NCI-H1436 (cell line): ENCODE data around the gene PUM1.
"Not testable (repeated sequence)": the region's sequence is repeated elsewhere in the genome, so short reads cannot be mapped to it uniquely, and the experiment has no call there.

ENCODE experiments used
- DNase-seq: peaks from one replicate; lab custom pipeline; 2025; lab: John Stamatoyannopoulos, UW

The PUM1 gene

DNA sequence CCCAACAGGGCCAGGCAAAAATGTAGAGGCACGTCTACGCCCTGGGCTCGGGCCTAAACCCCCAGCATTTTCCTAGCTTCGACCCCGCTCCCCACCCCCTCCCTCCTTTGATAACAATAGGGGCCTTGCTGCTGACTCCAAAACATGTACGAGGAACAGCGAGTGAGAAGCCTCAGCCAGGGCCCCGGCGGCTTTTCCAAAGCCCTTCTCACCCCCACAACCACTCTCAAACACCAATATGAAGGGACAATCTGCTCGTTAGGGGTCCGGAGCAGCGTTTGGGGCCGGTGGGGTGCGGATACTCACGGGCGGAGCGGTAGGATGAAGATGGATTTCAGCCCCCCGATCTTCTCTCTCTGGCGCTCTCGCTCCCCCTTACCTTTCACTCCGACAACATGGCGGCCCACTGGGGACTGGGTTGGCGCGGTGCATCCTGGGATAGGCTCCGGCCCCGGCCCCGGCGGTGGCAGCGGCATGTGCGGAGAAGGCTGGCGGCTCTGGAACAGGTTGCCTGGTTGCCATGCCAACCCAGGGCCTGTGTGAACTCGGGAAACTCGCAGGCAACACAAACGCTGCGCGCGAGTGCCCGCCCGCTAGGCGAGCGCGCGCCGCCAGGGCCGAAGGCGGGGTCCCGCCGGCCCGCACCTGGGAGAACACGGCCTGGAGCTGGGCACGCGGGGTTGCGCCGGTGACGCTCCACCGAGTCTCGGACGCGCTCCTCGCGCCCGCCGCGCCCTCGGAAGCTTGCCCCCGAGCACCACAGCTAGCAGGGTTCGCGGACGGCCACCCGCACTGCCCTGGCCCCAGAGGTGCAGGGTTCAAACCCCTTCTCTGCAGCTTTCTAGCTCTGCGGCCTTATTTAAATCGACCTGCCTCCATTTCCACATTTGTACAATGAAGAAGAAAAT, at the start of gene PUM1:
TSS of gene PUM1 (minus strand) at position 408 of the 908 bp plus-strand sequence. CDS start 6,151 bp downstream, outside the sequence.
- peak; percentile 99 for DNase-seq

DNA sequence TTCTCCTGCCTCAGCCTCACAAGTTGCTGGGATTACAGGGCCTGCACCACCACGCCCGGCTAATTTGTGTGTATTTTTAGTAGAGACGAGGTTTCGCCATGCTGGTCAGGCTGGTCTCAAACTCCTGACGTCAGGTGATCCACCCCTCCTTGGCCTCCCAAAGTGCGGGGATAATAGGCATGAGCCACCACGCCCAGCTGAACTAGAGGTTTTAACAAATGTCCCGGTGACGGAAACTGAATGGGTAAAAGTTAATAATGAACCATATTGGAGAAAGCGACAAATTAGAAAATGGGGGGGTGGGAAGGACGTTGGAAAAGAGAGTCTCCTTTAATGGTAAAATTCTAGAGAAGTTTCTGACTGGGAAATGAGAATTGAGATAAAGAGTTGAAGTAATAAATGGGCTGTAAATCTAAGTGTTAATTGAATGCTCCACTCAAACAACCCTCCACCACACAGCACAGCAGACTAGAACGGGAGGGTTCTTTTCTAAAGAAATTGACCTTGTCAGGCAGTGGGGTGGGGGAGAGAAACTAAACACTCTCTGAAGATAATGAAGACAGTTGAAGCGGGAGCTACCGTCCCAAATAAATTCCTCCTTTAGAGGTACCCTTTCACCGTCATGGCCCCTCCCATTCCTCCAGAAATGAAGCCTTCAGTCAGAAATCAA, 46.9 kb upstream of the PUM1 start:
- no peak for DNase-seq

DNA sequence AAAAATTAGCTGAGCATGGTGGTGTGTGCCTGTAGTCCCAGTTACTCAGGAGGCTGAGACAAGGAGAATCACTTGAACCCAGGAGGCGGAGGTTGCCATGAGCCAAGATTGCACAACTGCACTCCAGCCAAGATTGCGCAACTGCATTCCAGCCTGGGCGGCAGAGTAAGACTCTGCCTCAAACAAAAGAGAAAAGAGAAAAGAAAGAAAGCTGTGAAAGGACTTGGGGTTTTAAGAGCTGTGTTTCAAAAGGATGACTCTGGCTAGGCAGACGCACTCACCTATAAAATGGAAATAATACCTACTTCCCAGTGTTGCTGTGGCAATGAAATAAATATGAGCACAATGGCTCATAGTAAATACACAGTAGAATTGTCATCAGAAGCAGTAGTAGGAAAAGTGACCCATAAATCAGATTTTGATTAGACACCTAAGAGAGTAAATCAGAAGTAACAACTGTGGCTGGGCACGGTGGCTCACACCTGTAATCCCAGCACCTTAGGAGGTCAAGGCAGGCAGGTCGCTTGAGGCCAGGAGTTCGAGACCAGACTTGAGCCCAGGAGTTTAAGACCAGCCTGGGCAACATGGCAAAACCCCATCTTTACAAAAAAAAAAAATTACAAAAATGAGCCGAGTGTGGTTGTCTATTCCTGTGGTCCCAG, 45.9 kb upstream of the PUM1 start:
- DNase-seq, result peak; percentile 23

DNA sequence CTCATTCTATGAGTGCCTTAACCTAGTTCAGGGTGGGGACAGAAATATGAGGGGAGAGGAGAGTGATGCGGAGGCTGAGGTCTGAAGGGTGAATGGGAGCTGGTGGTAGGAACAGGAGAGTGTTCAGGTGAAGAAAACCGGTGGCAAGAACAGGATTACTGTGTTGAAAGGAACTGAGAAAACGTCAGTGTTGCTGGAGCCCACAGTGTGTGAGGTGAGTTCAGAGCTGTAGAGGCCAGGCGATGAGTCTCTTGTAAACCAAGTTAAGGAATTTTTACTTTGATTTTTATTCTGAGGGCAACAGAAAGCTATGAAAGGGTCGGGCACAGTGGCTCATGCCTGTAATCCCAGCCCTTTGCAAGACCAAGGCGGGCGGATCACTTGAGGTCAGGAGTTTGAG, 45.3 kb upstream of the PUM1 start:
- DNase-seq, result no peak

- no peak for DNase-seq
Observed at GRCh38 chr1:31108861-31109260, 43.3 kb upstream of the PUM1 start.

GRCh38 chr1:31105646-31106045, 40.1 kb upstream of the PUM1 start:
- no peak for DNase-seq

- no peak for DNase-seq
Observed at GRCh38 chr1:31102501-31102950, 37.0 kb upstream of the PUM1 start.

DNA sequence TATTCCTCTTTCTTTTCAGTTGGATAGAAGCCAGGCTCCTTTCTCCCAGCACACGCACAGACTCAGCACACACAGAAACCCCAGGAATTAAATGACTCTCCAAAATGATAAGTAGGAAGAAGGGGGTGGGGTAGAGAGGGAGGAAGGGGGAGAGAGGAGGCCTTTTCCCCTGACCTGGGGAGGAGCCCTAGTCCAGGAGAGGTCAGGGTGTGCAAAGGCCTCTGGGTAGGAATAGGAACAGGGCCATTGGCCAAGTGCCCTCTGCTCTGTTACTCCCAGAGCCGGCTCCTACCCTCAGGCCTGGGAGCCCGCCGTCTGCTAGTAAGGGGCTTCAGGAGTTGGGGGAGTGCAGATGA, 35.6 kb upstream of the PUM1 start:
- no peak for DNase-seq

DNA sequence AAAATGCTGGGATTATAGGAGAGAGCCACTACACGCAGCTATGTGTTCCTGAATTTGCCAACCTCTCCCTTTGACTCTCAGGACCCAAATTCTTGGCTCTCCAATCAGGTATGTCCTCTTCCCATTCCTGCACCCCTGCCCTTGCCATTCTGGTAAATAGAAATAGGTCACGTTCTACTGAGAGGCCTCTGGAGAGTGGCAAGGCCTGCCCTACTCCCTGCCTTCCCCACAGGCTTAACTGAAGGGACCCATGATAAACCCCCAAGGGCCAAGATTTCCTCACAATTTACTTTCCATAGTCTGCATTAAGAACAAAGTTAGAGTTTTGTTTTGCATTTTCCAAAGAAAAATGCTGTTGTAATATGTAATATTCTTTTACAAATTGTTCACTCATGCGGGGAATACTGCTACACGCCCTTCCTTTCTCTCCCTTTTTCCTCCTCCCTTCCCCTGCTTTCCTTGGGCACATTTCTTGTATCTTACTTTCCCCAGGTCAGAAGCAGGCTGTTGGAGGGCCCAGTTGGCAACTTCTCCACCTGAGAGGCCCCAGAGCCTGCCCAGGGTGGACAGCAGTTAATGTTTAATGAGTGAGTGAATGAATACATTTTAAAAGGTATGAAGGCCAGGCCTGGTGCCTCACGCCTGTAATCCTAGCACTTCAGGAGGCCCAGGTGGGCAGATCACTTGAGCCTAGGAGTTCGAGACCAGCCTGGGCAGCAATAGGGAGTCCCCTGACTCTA, 33.9 kb upstream of the PUM1 start:
- DNase-seq, result no peak

GRCh38 chr1:31095985-31096384, 30.5 kb upstream of the PUM1 start:
- no peak for DNase-seq

GRCh38 chr1:31095298-31095981, 29.9 kb upstream of the PUM1 start:
- DNase-seq, result no peak

DNA sequence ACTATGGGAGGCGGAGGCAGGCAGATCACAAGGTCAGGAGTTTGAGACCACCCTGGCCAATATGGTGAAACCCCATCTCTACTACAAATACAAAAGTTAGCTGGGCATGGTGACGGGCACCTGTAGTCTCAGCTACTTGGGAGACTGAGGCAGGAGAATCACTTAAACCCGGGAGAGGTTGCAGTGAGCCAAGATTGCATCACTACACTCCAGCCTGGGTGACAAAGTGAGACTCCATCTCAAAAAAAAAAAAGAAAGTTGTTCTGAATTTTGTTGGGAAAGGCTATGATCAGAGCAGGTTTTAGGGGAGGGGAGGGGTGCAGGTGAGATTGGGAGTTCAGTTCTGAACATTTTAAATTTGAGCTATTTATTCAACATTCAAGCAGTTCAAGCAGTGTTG, 22.6 kb upstream of the PUM1 start:
- not testable (repeated sequence) for DNase-seq

- no peak for DNase-seq
Observed at GRCh38 chr1:31084782-31085569, 19.5 kb upstream of the PUM1 start.

- no peak for DNase-seq
Observed at GRCh38 chr1:31082385-31082784, 16.9 kb upstream of the PUM1 start.

DNA sequence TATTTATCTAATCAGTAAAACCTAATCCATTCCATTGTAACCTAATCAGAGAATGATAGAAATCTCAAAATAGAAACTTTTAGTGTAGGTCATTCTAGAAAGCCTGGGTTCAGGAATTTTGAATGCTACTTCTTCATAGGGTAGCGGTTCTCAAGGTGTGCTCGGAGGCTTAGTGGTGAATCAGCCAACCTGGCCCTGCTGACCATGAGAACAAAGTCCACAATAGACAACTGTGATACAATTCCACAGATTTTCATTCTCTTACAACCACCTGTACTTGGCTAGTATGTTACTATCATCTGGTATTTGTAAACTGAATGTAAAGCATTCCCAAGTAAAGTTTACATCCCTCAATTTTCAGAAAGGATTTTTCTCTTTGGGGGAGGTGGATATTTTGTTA, 7.5 kb upstream of the PUM1 start:
- no peak for DNase-seq

DNA sequence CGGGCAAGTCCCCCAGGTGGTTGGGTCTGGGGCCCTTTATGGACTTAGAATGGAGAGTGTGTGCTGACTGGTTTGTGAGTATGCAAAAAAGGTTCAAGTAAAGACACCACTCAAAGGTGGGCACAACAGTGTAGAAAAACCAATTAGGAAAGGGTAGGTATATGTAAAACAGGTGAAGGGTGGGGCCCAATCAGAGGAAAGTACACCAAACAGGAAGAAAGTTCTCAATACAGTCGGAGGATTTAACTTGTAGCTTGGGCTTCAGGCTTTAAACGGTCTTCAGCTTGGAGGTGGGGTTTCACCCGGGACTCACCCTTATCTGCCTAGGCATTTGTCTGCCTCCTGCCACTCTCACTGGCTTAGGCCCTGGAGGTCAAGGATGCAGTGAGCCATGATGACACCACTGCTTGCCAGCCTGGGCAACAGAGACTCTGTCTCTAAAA, 6.8 kb upstream of the PUM1 start:
- DNase-seq, result no peak

GRCh38 chr1:31069392-31069791, 3.9 kb upstream of the PUM1 start:
- no peak for DNase-seq

GRCh38 chr1:31064718-31065309, 703 bp downstream of the PUM1 start:
- no peak for DNase-seq

- DNase-seq, result no peak
Observed at GRCh38 chr1:31064111-31064717, 1.3 kb downstream of the PUM1 start.

- no peak for DNase-seq
Observed at GRCh38 chr1:31063631-31064030, 1.9 kb downstream of the PUM1 start.
